KG1 (cell line): Measurements from ENCODE around the gene DNAJB8.

Experiments used
- DNase-seq: peaks from one replicate; lab custom pipeline; 2025; lab: John Stamatoyannopoulos, UW

DNAJB8 gene

DNA sequence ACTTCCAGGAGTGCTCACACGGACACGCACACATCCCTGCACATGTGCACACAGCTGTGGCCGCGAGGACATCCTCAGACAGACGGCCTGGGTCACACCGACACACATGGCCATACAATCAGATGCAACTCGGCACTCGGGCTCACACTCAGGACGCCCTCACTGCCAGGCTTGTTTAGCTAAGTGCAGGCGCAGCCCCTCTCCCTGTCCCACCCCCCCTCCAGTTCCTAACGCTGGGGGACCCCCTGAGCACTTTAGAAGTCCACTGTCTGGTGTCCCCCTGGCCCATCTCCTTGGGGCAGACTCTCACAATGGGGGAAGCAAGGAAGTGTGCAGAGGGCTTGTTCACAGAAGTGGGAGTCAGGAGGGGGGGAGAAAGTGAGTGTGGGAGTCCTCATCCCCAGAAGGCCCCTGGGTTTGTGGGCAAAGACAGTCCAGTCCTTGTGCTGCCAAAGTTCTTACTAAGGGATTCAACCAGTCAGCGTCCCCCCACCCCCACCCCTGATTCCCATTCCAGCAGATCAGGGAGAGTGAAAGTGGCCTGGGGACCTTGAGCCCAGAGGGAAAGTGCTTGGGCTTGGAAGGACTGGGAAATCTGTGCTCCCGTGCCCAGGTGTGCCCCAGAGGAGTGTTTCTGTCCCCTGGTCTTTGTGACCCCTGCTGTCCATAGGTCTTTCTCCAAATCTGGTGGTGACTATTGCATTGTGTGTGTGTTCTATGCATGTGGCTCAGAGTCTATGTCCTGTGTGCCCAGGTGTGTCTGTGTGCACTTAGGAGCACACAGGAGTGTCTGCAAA is 27.1 kb upstream of the DNAJB8 start:
- DNase-seq: no peak

DNA sequence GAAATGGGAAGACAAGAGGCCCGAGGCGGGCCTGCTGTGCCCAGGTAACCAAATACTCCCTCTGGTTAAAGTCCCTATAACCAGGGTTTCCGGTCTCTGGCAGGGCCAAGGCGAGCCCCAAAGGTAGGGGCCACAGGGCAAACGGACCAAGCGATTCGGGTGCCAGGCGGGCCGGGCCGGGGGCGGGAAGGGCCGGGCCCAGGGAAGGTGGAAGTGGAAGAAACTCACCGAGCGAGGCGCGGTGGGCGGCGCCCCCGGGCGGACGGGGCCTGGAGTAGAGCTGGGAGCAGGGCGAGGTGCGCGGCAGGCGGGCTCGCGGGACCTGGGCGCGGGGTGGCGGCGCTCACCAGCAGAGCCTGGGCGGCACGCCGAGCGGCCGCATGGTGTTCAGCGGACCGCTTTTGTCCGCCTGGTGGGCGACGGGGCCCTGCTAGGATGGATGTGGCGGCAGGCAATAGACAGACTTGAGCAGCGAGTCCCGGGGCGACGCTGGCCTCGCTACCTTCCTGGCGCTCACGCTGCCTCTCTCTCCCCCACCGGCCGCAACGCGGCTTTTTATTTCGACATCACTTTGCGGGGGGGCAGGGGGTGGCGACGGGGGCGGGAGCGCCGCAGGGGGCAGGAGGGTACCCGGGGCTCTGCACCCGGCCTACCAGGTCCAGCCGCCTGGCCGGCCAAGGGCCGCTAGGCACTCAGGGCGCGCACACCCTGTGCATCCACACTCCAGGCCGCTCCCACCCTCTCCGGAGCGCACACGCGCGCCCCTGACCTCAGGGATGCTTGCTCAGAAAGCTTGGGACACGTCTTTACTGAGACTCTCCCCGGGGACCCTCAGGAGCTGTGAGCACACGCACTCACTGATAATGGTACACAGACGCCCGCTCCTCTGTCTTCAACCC is 26.2 kb upstream of the DNAJB8 start, which contains the start of gene GATA2:
TSS of gene GATA2 (minus strand) at position 531 of the 899 bp plus-strand sequence. CDS start 6,170 bp downstream, outside the sequence.
- no peak for DNase-seq

DNA sequence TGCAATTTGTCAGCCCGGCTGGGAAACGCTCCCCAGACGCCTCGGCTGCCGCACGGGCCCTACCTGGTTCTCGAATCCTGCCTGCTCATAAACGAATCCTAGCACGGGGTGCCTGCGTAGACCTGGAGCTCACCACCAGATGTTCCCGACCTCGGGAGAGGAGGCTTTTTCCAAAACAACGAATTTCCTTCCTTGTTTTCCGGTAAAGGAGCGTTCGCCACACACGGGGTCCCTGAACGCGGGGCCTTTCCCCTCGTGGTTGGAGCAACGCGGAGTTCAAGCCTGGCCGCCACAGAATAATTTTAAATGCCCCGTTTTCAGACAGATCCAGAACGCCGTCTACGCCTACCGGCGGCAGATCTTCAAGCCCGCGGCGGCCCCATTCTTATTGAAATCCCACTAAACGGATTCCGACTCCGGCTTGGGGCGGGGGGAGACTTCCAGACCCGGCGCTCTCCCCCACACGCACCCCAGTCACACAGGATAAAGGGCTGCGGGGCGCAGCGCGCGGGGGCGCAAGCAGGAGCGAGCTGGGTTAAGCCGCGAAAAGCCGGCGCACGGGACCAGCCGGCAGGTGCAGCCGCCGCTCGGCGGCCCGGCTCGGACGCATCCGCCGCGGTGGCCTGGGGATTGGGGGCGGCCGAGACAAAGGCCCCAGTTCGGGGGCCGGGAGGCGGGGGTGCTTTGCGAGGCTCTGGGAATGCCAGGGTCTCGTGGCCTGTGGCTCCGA is 25.4 kb upstream of the DNAJB8 start:
- no peak for DNase-seq

DNA sequence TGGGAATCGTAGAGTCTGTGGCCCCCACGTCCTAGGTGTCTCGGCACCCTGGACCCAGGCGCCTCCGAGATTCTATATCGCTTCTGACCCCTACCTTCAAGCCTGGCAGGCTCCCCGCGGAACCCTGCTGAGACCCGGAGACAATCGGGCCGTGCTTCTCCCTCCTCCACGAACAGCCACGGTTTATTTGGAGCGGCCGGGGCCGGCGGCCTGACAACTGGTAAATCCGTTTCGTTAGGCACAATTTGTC is 24.9 kb upstream of the DNAJB8 start:
- no peak for DNase-seq

DNA sequence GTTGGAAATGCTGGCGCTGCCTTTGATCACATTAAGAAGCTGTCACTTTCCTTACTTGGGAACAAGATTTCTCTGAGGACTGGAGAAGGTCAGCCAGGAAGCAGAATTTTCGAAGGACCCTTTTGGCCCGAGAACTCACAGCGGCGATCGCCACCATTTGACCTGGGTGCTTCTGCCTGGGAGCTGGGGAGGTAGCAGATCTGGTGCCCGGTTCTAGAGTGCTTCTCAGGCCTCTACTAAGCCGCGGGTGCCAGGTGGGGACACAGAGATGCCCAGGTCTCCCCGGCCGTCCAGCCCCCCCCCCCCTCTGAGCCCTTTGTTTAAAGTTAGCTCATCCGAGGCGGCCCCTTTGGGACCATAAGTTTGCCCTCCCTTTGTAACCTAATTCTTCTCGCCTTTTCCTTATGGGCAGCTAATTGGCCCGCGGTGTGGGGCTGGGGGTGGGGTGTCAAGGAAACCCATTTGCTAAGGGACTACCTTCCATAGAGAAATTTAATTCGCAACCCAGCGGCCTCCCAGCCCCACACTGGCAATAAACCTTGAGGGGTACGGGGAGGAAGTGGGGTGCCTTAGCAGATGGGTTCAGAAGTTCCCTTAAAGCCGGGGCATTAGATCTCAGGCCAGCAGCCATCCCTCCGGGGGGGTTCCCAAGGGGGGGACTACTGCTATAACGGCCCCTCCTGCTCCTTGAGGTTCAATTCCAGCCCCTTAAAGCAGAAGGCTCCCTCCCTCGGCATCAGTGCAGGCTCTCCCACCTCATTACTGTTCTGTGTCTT is 24.4 kb upstream of the DNAJB8 start:
- peak; percentile 72 for DNase-seq

DNA sequence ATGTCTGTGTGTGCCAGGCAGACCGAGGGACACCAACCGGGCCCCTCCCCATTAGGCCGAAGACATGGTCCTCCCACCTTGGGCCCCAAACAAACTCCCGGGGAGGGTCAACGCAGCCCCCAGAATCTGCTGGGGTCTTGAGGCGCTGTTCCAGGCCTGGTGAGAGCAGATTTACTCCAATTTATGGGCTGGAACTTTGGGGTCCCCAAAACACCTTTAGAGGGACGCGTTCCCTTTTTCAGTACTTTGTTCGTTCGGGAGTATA is 23.9 kb upstream of the DNAJB8 start:
- DNase-seq: no peak

DNA sequence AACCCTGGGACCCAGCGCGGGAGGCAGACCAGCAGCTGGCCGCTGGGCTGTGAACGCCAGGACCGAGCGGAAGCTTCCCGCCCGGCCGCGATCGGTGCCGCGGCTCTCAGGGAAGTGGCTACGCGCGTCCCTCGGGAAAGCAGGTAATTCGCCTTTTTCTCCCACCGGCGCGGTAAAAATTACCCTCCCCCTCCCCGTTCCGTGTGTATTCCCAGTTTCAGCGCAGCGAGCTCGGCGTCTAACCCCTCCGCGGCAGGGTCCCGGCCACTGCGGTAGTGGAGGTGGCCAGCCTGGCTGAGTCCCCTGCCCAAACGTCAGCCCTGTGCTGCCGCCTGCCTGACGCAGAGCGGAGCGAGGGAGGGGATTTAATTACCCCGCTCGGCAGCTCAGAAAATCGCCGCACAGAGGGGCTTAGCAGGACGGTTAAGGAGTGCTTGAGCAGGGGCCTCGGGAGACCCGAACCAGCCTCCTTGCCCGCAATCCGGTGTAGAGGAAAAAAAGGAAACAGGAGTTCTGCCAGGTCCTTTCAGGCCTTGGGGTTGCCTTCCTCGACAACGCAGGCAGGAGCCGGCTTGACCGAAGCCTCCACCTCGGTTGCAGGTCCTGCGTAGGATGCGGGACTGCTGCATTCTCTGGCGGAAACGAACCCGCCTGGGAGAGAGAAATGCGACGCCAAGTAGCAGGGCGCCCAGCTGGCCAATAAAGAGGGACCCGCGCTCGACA is 23.4 kb upstream of the DNAJB8 start:
- peak; percentile 77 for DNase-seq

DNA sequence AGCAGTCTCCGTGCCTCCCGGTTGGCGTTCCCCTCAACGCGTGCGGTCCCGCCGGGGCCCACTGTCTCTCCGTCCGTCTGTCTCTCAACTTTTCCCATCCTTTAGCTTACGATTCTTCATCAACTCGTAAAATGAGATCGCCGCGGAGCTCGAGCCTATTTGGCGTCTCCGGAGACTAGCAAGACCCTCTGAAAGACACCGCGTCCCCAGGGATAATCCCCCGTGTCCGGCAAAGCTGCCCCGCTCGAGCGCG is 22.9 kb upstream of the DNAJB8 start:
- no peak for DNase-seq

DNA sequence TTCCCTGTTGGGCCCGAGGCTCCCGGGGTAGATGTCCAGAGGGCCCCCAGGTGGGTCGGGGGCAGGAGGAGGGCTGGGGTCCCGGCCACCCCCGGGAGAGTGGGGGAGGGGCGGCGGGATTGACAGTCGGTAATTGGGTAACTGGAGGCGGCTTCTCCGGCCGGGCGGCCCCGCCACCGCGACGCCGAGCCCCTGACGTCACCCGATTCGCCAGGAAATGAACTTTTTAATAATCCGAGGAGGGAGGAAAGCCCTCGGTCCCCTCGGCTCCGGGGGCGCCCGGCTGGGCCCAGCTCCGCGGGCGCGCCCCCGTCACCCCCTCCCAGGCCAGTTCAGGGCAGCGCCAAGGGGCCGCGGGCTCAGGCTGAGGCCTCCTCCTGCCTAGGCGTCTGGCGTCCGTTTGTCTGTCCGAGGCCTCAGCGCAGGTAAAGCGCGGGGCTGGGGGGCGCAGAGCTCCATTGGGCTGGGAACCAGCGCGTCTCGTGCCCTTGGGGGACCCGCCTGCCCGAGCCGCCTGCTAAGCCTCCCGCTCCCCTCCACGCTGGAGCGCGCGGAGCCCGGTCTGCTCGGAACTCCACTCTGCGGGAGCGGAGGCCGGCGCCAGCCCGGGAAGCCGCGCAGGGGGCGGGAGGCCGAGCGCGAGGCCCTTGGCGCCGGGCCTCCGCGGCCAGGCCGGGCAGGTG is 22.4 kb upstream of the DNAJB8 start:
- DNase-seq: no peak

DNA sequence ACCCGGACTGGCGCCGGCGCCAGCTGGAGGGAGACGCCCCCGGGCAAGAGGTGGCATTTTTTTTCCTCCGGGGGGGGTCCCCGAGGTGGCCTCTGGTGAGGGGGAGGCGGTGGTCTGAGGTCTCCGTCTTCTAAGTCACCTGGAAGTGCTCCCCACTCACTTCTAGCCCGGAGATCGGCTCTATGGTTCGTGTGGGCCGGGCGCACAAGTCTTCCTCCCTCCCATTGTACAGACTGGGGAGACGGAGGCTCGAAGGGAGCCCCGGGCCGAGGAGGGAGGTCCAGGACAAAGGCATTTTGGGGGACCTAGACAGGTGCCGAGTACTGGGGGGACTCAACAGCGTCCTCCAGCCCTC is 21.9 kb upstream of the DNAJB8 start:
- no peak for DNase-seq

DNA sequence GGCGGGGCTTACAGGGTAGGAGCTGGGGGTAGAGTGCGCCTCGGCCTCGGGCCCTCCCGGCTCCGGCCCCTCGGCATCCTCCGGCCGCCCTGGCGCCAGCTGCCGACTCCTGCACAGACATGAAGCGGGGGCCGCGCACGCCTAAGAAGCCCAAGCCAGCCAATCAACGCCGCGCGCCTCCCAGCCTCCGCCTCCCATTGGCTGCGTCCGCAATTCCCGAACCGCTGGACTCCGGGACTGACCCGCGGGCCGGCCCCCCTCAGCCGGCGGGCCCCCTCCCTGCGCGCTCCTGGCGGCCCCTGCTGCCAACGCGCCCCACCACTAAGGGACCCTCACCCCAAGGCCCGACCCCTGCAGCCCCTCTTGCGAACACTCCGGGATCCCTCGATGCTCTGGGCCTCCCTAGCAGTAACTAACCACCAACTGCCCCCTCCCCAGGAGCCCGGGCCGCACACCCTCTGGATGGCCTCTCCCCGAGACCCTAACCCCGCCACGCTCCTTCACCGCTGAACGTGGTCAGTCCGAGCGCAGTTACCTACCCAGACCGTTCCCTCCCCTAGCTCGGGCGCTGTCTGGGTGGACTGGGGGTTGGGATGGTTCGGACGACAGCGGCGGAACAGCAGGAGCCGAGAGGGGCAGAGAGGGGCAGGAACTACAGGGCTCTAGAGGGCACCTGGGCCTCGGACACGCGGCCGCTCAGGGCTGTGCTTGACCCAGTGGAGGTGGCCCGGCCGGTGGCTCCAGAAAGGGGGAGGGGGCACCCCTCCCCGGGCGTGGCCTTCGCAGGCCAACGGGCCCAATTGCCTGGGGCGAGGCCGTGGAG is 21.3 kb upstream of the DNAJB8 start:
- peak; percentile 44 for DNase-seq

DNA sequence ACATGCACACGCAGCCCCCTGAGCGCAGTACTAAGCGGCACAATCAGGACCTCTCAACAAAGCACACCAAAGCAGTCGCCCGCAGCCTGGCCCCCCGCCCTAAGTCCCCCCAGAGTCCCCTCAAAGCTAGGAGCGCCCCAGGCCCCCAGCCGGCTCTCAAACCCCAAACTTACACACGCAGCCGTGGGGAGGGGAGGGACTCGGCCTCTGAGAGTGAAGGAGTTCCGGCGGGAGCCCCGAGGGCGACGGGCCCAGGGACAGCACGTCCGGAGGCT is 20.8 kb upstream of the DNAJB8 start:
- no peak for DNase-seq

DNA sequence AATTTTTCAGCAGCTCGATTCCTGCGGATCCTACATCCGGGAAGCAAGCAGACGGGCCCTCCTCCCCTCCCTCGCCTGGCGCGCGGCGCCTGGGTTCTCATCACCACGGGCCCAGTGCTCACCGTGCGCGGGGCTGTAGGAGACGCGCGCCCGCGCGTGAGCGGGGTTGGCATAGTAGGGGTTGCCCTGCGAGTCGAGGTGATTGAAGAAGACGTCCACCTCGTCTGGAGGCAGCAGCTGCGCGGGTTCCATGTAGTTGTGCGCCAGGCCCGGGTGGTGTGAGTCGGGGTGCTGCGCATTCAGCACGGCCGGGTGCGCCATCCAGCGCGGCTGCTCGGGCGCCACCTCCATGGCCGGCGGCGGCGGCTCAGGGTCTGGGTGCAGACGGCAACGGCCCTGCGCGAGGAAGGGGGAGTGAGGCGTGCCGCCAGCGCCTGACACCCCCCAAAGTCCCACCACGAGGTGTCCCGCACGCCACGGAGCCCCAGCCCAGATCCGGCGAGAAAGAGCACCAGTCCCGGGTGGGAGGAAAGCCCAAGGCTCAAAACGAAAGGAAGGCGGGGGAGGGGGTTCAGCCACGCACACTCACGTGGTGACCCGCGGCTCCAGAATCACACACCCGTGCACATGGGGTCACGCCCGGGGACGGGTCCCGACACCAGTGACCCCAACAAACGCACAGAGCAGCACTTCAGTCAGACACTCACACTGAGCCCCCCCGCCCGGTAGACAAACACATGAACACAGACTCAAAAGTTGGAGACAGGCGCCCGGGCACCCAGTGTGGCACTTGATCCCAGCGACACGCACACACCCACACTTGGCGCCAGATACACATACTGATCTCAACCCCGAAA is 20.2 kb upstream of the DNAJB8 start:
- peak; percentile 40 for DNase-seq

DNA sequence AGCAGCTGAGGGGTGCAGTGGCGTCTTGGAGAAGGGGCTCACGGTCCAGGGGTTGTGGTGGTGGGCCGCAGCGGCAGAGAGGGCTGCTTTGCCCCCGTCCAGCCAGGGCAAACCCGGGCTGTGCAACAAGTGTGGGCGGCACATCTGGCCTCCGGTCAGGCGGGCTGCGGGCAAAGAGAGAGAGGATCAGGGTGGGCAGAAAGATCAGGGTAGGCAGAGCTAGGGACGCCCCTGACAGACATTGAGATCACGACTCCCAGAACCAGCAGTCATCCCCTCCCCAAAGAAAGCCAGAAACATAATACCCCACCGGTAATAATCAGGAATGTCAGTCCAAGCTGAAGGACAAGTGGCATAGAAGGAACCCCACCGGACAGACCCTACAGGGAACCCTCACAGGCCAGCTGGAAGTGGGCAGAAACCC is 19.5 kb upstream of the DNAJB8 start:
- no peak for DNase-seq

DNA sequence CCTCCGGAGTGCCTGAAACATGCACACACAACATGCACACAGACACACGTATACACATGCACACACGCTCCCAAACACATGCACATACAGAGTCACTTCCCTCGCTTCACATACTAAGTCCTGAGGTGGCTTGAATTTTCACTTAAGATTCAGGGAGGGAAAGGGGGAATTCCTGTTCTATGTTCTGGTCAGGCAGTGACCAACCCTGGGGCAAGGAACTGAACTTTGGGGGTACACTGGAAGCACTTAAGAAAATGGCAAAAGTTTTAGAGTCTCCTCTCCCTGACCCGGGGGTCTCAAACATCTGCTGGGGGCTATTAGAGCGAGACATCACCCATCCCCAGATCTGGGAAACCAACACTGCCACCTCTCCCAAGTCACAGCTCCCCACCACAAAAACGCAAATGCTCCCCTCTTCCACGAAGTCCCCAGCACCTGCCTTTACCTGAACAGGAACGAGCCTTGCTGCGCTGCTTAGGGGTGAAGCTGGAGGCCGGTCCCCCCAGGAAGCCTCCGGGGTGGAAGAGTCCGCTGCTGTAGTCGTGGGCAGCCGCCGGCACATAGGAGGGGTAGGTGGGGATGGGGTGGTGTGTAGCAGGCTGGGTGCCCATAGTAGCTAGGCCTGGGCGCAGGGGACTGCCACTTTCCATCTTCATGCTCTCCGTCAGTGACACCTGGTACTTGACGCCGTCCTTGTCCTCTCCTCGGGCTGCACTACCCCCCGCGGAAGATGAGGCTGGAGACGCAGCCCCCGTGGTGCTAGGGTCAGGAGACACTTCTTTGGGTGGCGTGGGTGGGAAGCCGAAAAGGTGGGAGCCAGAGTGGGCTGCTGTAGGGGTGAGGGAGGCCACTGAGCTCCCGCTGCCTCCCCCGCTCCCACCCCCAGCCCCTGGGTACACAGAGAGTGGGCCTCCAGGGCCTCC is 18.9 kb upstream of the DNAJB8 start:
- no peak for DNase-seq

DNA sequence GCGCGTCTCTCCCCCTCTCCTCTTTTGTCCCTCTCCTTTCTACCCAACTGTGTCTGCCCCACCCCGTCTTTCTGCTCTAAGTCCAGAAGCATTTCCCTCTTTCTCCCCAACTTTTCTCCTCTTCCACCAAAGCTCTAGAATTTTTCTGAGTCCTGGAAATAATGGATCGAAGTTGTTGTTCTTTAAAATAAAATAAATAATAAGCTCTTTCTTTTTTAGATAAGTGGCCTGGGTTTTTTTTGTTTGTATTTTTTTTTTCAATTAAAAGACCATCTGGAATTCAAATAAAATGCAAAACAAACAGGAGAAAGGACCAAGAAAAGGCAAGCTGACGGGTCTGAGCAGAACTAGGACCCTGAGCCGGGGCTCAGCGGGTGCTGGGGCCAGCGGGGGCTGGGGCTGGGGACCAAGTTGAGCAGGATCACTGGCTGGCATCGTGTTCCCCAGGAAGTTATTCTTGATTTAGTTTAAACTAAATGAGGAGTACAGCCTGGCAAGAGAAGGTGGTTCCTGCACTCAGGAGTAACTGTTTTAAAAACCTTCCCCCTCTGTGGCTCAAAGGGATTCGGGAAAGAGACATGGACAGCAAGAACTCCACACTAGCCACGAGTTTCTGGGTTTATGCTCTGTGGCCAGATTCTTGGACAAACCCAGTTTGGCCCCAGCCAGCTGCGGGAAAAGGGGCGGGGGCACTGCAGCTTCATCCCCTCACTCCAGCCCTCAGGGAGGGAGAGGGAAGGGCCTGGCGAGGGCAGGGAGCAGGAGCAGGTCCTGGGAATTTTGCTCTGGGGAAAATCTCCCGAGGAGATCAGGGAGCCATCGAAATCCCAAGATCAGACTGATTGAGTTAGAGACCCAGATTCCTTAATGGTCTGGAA is 18.0 kb upstream of the DNAJB8 start:
- no peak for DNase-seq

DNA sequence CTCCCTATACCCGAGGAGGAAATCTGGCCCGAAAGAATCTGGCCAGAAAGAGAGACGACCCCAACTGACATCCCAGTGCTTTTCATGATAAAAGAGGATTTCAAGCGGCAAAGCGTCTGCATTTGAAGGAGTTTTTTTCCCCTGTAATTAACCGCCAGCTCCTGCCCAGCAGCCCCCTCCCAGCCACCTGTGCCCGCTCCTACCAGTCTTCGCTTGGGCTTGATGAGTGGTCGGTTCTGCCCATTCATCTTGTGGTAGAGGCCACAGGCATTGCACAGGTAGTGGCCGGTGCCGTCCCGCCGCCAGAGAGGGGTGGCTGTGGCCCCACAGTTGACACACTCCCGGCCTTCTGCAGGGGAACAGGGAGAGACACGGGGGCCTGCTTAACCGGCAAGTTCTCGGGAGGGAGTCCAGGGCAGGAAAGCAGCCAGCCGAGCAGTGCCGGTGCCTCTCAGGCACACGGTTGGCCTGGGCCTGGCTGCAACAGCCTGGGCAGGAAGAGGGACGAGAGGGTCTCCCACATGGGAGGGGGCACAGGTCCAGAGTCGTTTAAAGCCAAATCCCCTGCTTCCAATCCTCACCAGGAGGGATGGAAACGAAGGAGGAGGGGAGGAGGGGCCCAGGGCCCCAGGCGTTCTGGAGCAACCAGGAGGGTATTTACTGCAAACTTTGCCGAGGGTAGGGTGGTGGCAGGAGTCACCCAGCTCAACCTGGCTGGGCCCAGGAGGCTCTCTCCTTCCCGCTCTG is 17.1 kb upstream of the DNAJB8 start:
- DNase-seq: no peak
